ENCODE data around the gene FAM83F. TPM values are rescaled to one million over a fixed set of nuclear protein-coding genes. Genes with fewer than 3 reads are reported as not detected.

Gene FAM83F
- polyA plus RNA-seq, 1 donor (not counting 4 experiments of a cell fraction or from before 2014, with no cell fraction given), result 22.8 TPM

- TF ChIP-seq, protein P1, sequence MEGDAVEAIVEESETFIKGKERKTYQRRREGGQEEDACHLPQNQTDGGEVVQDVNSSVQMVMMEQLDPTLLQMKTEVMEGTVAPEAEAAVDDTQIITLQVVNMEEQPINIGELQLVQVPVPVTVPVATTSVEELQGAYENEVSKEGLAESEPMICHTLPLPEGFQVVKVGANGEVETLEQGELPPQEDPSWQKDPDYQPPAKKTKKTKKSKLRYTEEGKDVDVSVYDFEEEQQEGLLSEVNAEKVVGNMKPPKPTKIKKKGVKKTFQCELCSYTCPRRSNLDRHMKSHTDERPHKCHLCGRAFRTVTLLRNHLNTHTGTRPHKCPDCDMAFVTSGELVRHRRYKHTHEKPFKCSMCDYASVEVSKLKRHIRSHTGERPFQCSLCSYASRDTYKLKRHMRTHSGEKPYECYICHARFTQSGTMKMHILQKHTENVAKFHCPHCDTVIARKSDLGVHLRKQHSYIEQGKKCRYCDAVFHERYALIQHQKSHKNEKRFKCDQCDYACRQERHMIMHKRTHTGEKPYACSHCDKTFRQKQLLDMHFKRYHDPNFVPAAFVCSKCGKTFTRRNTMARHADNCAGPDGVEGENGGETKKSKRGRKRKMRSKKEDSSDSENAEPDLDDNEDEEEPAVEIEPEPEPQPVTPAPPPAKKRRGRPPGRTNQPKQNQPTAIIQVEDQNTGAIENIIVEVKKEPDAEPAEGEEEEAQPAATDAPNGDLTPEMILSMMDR (optimal IDR thresholded peaks at IDR 0.05 in 1 of 3, IDR thresholded peaks at IDR 0.05 in 1 of 3, conservative IDR thresholded peaks at IDR 0.05 in 1 of 3; ENCODE audit: extremely low read depth in 1 of 3, insufficient read depth in 2 of 3, low read length in 3 of 3), result no peak
- TF ChIP-seq EZH2 (IDR thresholded peaks at IDR 0.05; ENCODE audit: low read length), result no peak
- no peak for FAIRE-seq
Measured at GRCh38 chr22:39965748-39966147, 29.0 kb upstream of the FAM83F start.

DNA sequence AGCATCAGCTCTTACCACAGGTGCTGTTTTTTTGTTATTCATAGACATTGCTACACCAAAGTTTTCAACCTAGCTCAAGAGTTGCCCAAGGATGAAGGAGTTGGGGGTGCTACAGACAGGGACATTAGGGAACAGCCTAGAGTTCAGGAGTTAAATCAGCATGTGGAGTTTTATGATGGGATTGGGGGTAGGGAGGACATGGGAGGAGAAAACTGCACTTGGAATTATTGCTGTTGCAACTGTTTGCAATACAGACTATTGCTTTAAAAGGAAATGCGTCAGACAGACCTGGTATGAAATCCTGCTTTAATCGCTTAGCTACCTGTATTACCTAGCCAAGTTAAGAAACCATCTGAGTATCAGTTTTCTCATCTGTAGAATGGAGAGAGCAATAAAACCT, 28.3 kb upstream of the FAM83F start:
- DNase-seq (ENCODE audit: low read depth, low spot score) (no peak), FAIRE-seq (no peak)
- H3K9me1 ChIP-seq (ENCODE audit: control insufficient read depth, extremely low read depth, insufficient read depth, low read length), result no peaks in the 10 kb centered on the region
- H4K20me1 ChIP-seq (ENCODE audit: control insufficient read depth, extremely low read depth, insufficient read depth, low read length), result no peaks in the 10 kb centered on the region
- H3K27me3 ChIP-seq (ENCODE audit: control insufficient read depth, extremely low read depth, insufficient read depth, low read length), result peaks cover 6% of the 10 kb centered on the region
- no peak overlapping the region for H2AFZ ChIP-seq (ENCODE audit: control insufficient read depth, low read length)
- H3K9me3 ChIP-seq (ENCODE audit: control insufficient read depth, low read depth, low read length), result no peaks in the 10 kb centered on the region
- no peaks in the 10 kb centered on the region for H3K4me1 ChIP-seq (ENCODE audit: control insufficient read depth, extremely low read depth, insufficient read depth, low read length)
- no peak overlapping the region for H3K4me3 ChIP-seq (ENCODE audit: control insufficient read depth in 2 of 3, extremely low read depth in 1 of 3, insufficient read depth in 2 of 3, low read depth in 1 of 3, low read length in 3 of 3)
- H3K27ac ChIP-seq (ENCODE audit: control insufficient read depth, insufficient read depth, low read length), result no peak overlapping the region
- no peak overlapping the region for H3K9ac ChIP-seq (ENCODE audit: control insufficient read depth, extremely low read depth, insufficient read depth, low read length)
- H3K79me2 ChIP-seq (ENCODE audit: control insufficient read depth, insufficient read depth, low read length), result no peaks in the 10 kb centered on the region
- TF ChIP-seq EZH2 (IDR thresholded peaks at IDR 0.05; ENCODE audit: low read length), result no peak
- TF ChIP-seq, protein P1 (optimal IDR thresholded peaks at IDR 0.05 in 1 of 3, IDR thresholded peaks at IDR 0.05 in 1 of 3, conservative IDR thresholded peaks at IDR 0.05 in 1 of 3; ENCODE audit: extremely low read depth in 1 of 3, insufficient read depth in 2 of 3, low read length in 3 of 3), result no peak
- dilution Hi-C loops (cut with MboI; ENCODE audit: extremely low pct_ligation_motif_present, low sequenced_read_pairs), result no loop called here
- H3K36me3 ChIP-seq (ENCODE audit: control insufficient read depth in 2 of 2, extremely low read depth in 1 of 2, insufficient read depth in 2 of 2, low read length in 2 of 2), result no peaks in the 10 kb centered on the region
- H3K4me2 ChIP-seq (ENCODE audit: control insufficient read depth, extremely low read depth, insufficient read depth, low read depth, low read length), result no peak overlapping the region

More at GRCh38 chr22:39965748-39966147, 29.0 kb upstream of the FAM83F start:
- Histone ChIP-seq H3K9me1 (ENCODE audit: control insufficient read depth, extremely low read depth, insufficient read depth, low read length) (no peaks in the 10 kb centered on the region), H3K4me1 (ENCODE audit: control insufficient read depth, extremely low read depth, insufficient read depth, low read length) (no peaks in the 10 kb centered on the region), H3K4me2 (ENCODE audit: control insufficient read depth, extremely low read depth, insufficient read depth, low read depth, low read length) (no peak overlapping the region), H2AFZ (ENCODE audit: control insufficient read depth, low read length) (no peak overlapping the region), H3K9ac (ENCODE audit: control insufficient read depth, extremely low read depth, insufficient read depth, low read length) (no peak overlapping the region), H3K27ac (ENCODE audit: control insufficient read depth, insufficient read depth, low read length) (no peak overlapping the region), H3K9me3 (ENCODE audit: control insufficient read depth, low read depth, low read length) (no peaks in the 10 kb centered on the region), H4K20me1 (ENCODE audit: control insufficient read depth, extremely low read depth, insufficient read depth, low read length) (no peaks in the 10 kb centered on the region), H3K79me2 (ENCODE audit: control insufficient read depth, insufficient read depth, low read length) (no peaks in the 10 kb centered on the region), H3K27me3 (ENCODE audit: control insufficient read depth, extremely low read depth, insufficient read depth, low read length) (no peaks in the 10 kb centered on the region), H3K4me3 (ENCODE audit: control insufficient read depth in 2 of 3, extremely low read depth in 1 of 3, insufficient read depth in 2 of 3, low read depth in 1 of 3, low read length in 3 of 3) (no peak overlapping the region), H3K36me3 (ENCODE audit: control insufficient read depth in 2 of 2, extremely low read depth in 1 of 2, insufficient read depth in 2 of 2, low read length in 2 of 2) (no peaks in the 10 kb centered on the region)
- no peak for DNase-seq (ENCODE audit: low read depth, low spot score)
- dilution Hi-C loops (cut with MboI; ENCODE audit: extremely low pct_ligation_motif_present, low sequenced_read_pairs), result no loop called here
